Common myeloid progenitor, CD34-positive (primary cell): ENCODE data around the gene KRT2.

Experiments
- CTCF ChIA-PET: fragments of 350-600 bp; sonication (Branson Sonifier 250); formaldehyde crosslinking; loops from one replicate; lab custom pipeline; 2021; ENCODE audit warnings: antibody characterized with exemption; lab: Charles Lee
- POLR2A ChIA-PET: fragments of 350-600 bp; sonication (Branson Sonifier 250); formaldehyde crosslinking; loops from one replicate; lab custom pipeline; 2021; ENCODE audit warnings: antibody characterized with exemption; lab: Charles Lee
- DNase-seq, 3 donors: peaks; one replicate each; pipeline versions ENCODE4 v3.0.0 to v3.0.0-alpha.2; 2013
- H3K27ac ChIP-seq, 2 experiments: 1 replicate in 1 of 2; 2 replicates in 1 of 2; pipeline ENCODE4 v1.7.0; 2013; ENCODE audit warnings: inconsistent platforms in 2 of 2, low read length in 2 of 2, mild to moderate bottlenecking in 2 of 2, low read depth in 1 of 2, moderate library complexity in 1 of 2; ENCODE audit not compliant: severe bottlenecking in 2 of 2, insufficient read depth in 1 of 2, poor library complexity in 1 of 2
- H3K27me3 ChIP-seq, 5 experiments: replicated peaks in 2 of 5; 1 replicate in 3 of 5; 2 replicates in 2 of 5; pipeline versions ENCODE4 v1.6.1 to v1.7.0; 2013; ENCODE audit warnings: low read length in 4 of 5, mild to moderate bottlenecking in 2 of 5, moderate library complexity in 2 of 5, inconsistent platforms in 1 of 5; ENCODE audit not compliant: insufficient read depth in 5 of 5, control insufficient read depth in 4 of 5
- H3K36me3 ChIP-seq, 4 experiments: 1 replicate in 2 of 4; 2 replicates in 2 of 4; pipeline versions ENCODE4 v1.6.1 to v1.7.0; 2013; ENCODE audit warnings: low read length in 3 of 4, control low read depth in 1 of 4, mild to moderate bottlenecking in 1 of 4; ENCODE audit not compliant: control insufficient read depth in 4 of 4, insufficient read depth in 4 of 4
- H3K4me1 ChIP-seq, 4 experiments: 1 replicate in 3 of 4; 2 replicates in 1 of 4; pipeline versions ENCODE4 v1.6.1 to v1.7.1; 2013; ENCODE audit warnings: low read length in 3 of 4, mild to moderate bottlenecking in 3 of 4, control low read depth in 1 of 4, inconsistent platforms in 1 of 4, moderate library complexity in 1 of 4; ENCODE audit not compliant: control insufficient read depth in 4 of 4, insufficient read depth in 4 of 4; ENCODE audit errors: control extremely low read depth in 1 of 4
- H3K4me3 ChIP-seq, 7 experiments: 1 replicate in 4 of 7; 2 replicates in 3 of 7; pipeline versions ENCODE4 v1.5.1 to v1.7.0; 2013; ENCODE audit warnings: mild to moderate bottlenecking in 7 of 7, low read length in 6 of 7, moderate library complexity in 6 of 7, inconsistent platforms in 2 of 7, low read depth in 2 of 7, control low read depth in 1 of 7; ENCODE audit not compliant: insufficient read depth in 4 of 7, control insufficient read depth in 1 of 7; ENCODE audit errors: extremely low read depth in 1 of 7
- H3K9me3 ChIP-seq, 5 experiments: 1 replicate in 4 of 5; 2 replicates in 1 of 5; pipeline versions ENCODE4 v1.6.1 to v1.7.1; 2013; ENCODE audit warnings: low read length in 4 of 5, mild to moderate bottlenecking in 2 of 5, inconsistent platforms in 1 of 5, low read depth in 1 of 5, moderate library complexity in 1 of 5; ENCODE audit not compliant: control insufficient read depth in 4 of 5, insufficient read depth in 2 of 5; ENCODE audit errors: control extremely low read depth in 1 of 5
- WGBS: methylation state at CpG from one replicate; pipeline ENCODE4 v1.1.5; 2013; ENCODE audit not compliant: insufficient coverage; 5-methylcytosine and 5-hydroxymethylcytosine counted together

The KRT2 gene

DNA sequence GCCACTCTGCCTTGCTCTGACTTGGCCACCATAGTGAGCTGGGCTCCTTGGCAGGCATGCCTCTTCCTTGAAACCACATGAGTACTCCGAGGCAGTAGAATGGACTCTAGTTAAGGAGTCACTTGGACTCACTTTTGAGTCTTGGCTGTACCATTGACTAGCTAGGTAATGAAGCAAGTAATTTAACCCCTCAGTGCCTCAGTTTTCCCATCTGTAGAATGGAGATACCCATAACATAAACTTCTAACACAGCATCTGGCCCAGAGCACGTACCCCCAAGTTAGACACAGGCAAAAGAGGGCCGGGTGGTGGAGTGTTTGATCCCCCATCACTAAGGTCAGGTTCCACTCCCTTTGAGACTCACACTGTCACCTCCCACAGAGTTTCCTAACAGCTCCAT lies 43.0 kb upstream of the KRT2 start:
- 100% methylated on average over 1 of the region's 3 CpGs for WGBS
- H3K27me3 ChIP-seq = peaks cover 0 to 18% (median 4%) of the 10 kb centered on the region in 5 experiments
- no peaks in the 10 kb centered on the region for H3K36me3 ChIP-seq
- H3K4me3 ChIP-seq = no peak overlapping the region
- H3K27ac ChIP-seq = no peak overlapping the region
- peaks cover 0 to 18% (median 8%) of the 10 kb centered on the region in 4 experiments for H3K4me1 ChIP-seq
- no peaks in the 10 kb centered on the region for H3K9me3 ChIP-seq
- DNase-seq = no peak
- ChIA-PET POLR2A (no interaction called here), CTCF (interaction anchor here (1.1 kb wide), 1 partner anchor 12 kb away, joined by 3 read pairs; no protein-coding TSS in a partner anchor)

DNA sequence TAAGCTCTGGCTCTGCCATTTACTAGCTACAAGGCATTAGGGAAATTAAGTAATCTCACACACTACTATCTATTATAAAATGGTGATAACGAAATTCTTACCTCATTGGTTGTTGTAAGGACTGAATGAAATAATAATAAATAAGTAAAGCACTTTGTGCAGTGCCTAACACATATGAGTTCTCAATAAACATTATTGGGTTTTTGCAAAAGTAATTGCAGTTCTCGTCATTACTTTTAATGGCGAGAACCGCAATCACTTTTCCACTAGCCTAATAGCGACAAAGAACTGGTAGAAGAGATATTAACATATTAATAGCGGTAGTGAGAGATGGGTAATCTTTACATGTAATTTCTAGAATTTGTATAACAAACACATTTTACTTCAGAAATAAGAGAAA lies 42.1 kb upstream of the KRT2 start:
- DNase-seq = no peak
- Histone ChIP-seq H3K36me3 (no peaks in the 10 kb centered on the region), H3K27ac (no peak overlapping the region), H3K4me3 (no peak overlapping the region), H3K27me3 (peaks cover 0 to 21% (median 4%) of the 10 kb centered on the region in 5 experiments), H3K9me3 (no peaks in the 10 kb centered on the region), H3K4me1 (peaks cover 0 to 22% (median 8%) of the 10 kb centered on the region in 4 experiments)
- no CpG with 5 or more reads among the region's 6 CpGs for WGBS
- ChIA-PET CTCF (no interaction called here), POLR2A (interaction anchor here (0.6 kb wide), 1 partner anchor 214 kb away, joined by 3 read pairs; no protein-coding TSS in a partner anchor)

DNA sequence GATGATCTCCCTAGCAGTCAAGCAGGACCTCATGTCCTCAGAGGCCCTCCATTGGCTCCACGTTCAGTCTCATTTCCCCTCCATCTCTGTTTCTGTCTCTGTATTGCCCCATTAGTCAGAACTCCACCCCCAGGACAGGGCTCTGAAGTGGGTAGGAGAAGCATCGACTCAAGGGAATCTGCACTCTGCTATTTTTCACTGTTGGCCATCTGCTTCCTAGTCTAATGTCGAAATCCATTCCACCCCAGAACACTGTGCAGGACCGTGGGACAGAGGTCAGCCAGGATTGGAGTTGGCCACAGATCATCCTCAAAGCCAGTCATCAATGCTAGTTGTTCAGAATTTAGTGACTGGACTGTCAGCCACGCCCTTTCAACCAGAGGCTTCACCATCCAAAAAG lies 41.2 kb upstream of the KRT2 start:
- no peak overlapping the region for H3K27ac ChIP-seq
- ChIA-PET CTCF (no interaction called here), POLR2A (interaction anchor here (0.6 kb wide), 1 partner anchor 215 kb away, joined by 3 read pairs; no protein-coding TSS in a partner anchor)
- WGBS = 75% methylated on average over 4 of the region's 5 CpGs
- H3K9me3 ChIP-seq = no peaks in the 10 kb centered on the region
- no peaks in the 10 kb centered on the region for H3K36me3 ChIP-seq
- no peak overlapping the region for H3K4me3 ChIP-seq
- peaks cover 0 to 25% (median 1%) of the 10 kb centered on the region in 5 experiments for H3K27me3 ChIP-seq
- H3K4me1 ChIP-seq = peaks cover 0 to 22% (median 8%) of the 10 kb centered on the region in 4 experiments
- no peak for DNase-seq

DNA sequence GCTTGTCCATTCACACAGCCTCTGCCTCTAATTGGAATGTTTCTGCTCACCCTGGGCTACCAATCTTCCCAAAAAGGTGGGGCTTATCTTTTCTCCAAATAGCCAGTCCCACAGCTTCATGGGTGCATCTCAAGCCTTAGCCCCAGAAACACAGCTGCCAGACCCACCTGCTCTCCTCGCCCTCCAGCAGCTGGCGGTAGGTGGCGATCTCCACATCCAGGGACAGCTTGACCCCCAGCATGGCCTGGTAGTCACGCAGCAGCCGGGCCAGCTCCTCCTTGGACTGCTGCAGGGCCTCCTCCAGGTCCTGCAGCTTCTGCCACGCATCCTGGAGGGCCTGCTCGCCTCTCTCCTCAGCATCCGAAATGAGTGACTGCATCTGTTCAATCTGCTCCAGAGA lies 40.2 kb upstream of the KRT2 start:
- Histone ChIP-seq H3K27me3 (peaks cover 0 to 25% (median 1%) of the 10 kb centered on the region in 5 experiments), H3K27ac (no peak overlapping the region), H3K4me3 (no peak overlapping the region), H3K4me1 (peaks cover 0 to 22% (median 8%) of the 10 kb centered on the region in 4 experiments), H3K36me3 (no peaks in the 10 kb centered on the region), H3K9me3 (no peaks in the 10 kb centered on the region)
- no peak for DNase-seq
- 98% methylated on average over 7 of the region's 8 CpGs for WGBS
- POLR2A ChIA-PET = no interaction called here
- CTCF ChIA-PET = no interaction called here

DNA sequence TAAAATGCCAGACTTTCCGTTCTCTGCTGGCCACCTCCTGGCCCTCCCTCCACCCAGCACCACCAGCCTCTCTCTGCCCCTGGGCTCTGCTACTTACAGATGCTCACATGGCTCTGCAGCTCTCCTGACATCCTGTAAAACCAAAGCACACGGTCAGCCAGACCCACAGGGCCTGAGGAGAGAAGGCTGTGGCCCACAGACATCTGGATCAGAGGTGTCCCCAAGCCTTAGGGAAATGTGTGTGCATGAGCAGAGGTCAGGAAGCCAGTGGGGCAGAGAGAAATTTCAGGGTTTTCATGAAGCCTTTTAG lies 39.8 kb upstream of the KRT2 start:
- H3K9me3 ChIP-seq = no peaks in the 10 kb centered on the region
- H3K27ac ChIP-seq = no peak overlapping the region
- no peak for DNase-seq
- peaks cover 0 to 22% (median 8%) of the 10 kb centered on the region in 4 experiments for H3K4me1 ChIP-seq
- H3K36me3 ChIP-seq = no peaks in the 10 kb centered on the region
- CTCF ChIA-PET = interaction anchor here (2.2 kb wide), 1 partner anchor 35 kb away, joined by 6 read pairs; no protein-coding TSS in a partner anchor
- H3K27me3 ChIP-seq = peaks cover 0 to 25% (median 1%) of the 10 kb centered on the region in 5 experiments
- POLR2A ChIA-PET = no interaction called here
- 94% methylated on average over 2 of the region's 2 CpGs for WGBS
- no peak overlapping the region for H3K4me3 ChIP-seq

DNA sequence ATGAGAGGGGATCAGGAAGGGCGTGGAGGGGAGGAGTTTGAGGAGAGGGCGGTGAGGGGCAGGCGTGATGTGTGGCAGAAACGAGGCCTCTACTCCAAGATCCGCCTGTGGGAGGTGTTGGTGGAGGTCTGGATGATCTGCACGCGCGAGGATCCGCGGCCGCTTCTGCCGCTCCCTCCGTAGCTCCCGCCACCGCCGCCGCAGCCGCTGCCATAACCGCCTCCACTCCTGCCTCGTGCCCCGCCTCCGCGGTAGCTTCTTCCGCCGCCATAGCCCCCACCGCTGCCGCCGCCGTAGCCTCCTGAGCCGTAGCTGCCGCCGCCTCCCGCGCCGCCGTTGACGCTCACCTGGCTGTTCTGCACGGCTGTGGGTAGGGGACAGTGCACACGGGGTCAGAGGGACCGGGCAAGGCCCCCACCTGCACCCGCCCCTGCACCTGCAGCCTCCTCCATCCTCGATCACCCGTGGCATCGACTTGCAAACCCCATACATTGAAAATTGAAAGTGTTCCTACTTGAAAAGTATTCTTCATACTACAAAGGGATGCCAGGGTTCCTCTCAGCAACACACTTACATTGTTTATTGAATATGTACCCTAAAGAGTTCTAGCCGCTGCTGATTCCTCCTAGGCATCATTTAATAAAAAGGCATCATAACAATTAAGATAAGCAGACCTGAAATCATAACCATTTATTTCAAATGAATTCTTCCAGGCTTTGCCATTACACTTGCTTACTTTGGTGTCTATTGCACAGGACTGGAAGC lies 39.2 kb upstream of the KRT2 start:
- Histone ChIP-seq H3K4me3 (peak overlapping the region in 6 of 7 experiments; percentile 23 to 73 (median 56)), H3K27me3 (peaks cover 0 to 26% (median 1%) of the 10 kb centered on the region in 5 experiments), H3K4me1 (peaks cover 0 to 22% (median 8%) of the 10 kb centered on the region in 4 experiments), H3K36me3 (no peaks in the 10 kb centered on the region), H3K9me3 (no peaks in the 10 kb centered on the region), H3K27ac (no peak overlapping the region)
- WGBS = 4% methylated on average over 40 of the region's 45 CpGs
- CTCF ChIA-PET = interaction anchor here (2.2 kb wide), 1 partner anchor 34 kb away, joined by 6 read pairs; no protein-coding TSS in a partner anchor
- POLR2A ChIA-PET = no interaction called here
- DNase-seq = peak in 2 of 3 donors; percentile 49 to 62
